CD14-positive monocyte (primary cell): ENCODE results near the gene NKX1-2. TPM values are rescaled to one million over a fixed set of nuclear protein-coding genes. Genes with fewer than 3 reads are reported as not detected.
A peak's percentile ranks its signal among the peaks of the same experiment; 100 is the strongest.

Source experiments
- DNase-seq, 3 donors: peaks; one replicate each; pipeline ENCODE4 v3.0.0-alpha.2; 2011 to 2022
- H2AFZ ChIP-seq: 2 replicates; pipeline ENCODE4 v1.6.0; 2012; ENCODE audit warnings: mild to moderate bottlenecking, low read depth, low read length, inconsistent platforms; ENCODE audit not compliant: insufficient read depth, poor library complexity, severe bottlenecking
- H3K27ac ChIP-seq, 2 donors: 1 replicate in 1 of 2; 2 replicates in 1 of 2; pipeline ENCODE4 v1.5.1; 2012 to 2013; ENCODE audit warnings: low read length in 2 of 2, control low read depth in 1 of 2, inconsistent platforms in 1 of 2, low read depth in 1 of 2, mild to moderate bottlenecking in 1 of 2
- H3K27me3 ChIP-seq, 2 donors: one replicate each; pipeline versions ENCODE4 v1.6.0 to v1.6.1; 2011 to 2013; ENCODE audit warnings: low read length in 2 of 2; ENCODE audit not compliant: control insufficient read depth in 2 of 2, insufficient read depth in 2 of 2
- H3K36me3 ChIP-seq, 2 donors: replicated peaks in 1 of 2; 1 replicate in 1 of 2; 2 replicates in 1 of 2; pipeline versions ENCODE4 v1.5.1 to v1.6.1; 2012 to 2013; ENCODE audit warnings: low read length in 2 of 2, control low read depth in 1 of 2, inconsistent platforms in 1 of 2, mild to moderate bottlenecking in 1 of 2; ENCODE audit not compliant: insufficient read depth in 2 of 2, control insufficient read depth in 1 of 2
- H3K4me1 ChIP-seq, 2 donors: 1 replicate in 1 of 2; 2 replicates in 1 of 2; pipeline versions ENCODE4 v1.5.1 to v1.6.1; 2012 to 2013; ENCODE audit warnings: low read length in 2 of 2, control low read depth in 1 of 2, inconsistent platforms in 1 of 2, mild to moderate bottlenecking in 1 of 2, moderate library complexity in 1 of 2; ENCODE audit not compliant: insufficient read depth in 2 of 2, control insufficient read depth in 1 of 2
- H3K4me2 ChIP-seq: replicated peaks from 2 replicates; pipeline ENCODE3; 2012; ENCODE audit warnings: low read length, moderate library complexity, mild to moderate bottlenecking; ENCODE audit not compliant: poor library complexity, severe bottlenecking; ENCODE audit errors: extremely low read depth
- H3K4me3 ChIP-seq, 3 experiments: fragments of 200-600 bp in 1 of 3; sonication (generic) in 1 of 3; replicated peaks in 1 of 3; 1 replicate in 2 of 3; 2 replicates in 1 of 3; pipeline ENCODE4 v1.5.1; 2011 to 2013; ENCODE audit warnings: low read length in 3 of 3, mild to moderate bottlenecking in 3 of 3, control low read depth in 2 of 3, low read depth in 2 of 3, inconsistent platforms in 1 of 3, moderate library complexity in 1 of 3
- H3K79me2 ChIP-seq: 2 replicates; pipeline ENCODE4 v1.6.0; 2012; ENCODE audit warnings: mild to moderate bottlenecking, control low read depth, inconsistent platforms, low read length, moderate library complexity; ENCODE audit not compliant: insufficient read depth
- H3K9ac ChIP-seq: 2 replicates; pipeline ENCODE4 v1.6.0; 2017; ENCODE audit warnings: low read length, mild to moderate bottlenecking; ENCODE audit not compliant: insufficient read depth, poor library complexity, severe bottlenecking
- H3K9me3 ChIP-seq, 2 donors: replicated peaks in 1 of 2; 1 replicate in 1 of 2; 2 replicates in 1 of 2; pipeline versions ENCODE4 v1.5.1 to v1.6.1; 2012 to 2013; ENCODE audit warnings: low read length in 2 of 2, control low read depth in 1 of 2; ENCODE audit not compliant: control insufficient read depth in 1 of 2, insufficient read depth in 1 of 2
- H4K20me1 ChIP-seq: 2 replicates; pipeline ENCODE4 v1.6.0; 2012; ENCODE audit warnings: mild to moderate bottlenecking, low read length, control low read depth, moderate library complexity; ENCODE audit not compliant: insufficient read depth
- H3K27ac Mint-ChIP-seq, 7 donors: one replicate each; pipeline ENCODE4 v1.8.0; 2020; ENCODE audit warnings: mild to moderate bottlenecking in 7 of 7, mixed read lengths in 7 of 7, moderate library complexity in 6 of 7, inconsistent platforms in 2 of 7
- H3K27me3 Mint-ChIP-seq, 3 donors: one replicate each; pipeline ENCODE4 v1.8.0; 2021 to 2022; ENCODE audit warnings: low read depth in 3 of 3, mild to moderate bottlenecking in 3 of 3, mixed read lengths in 3 of 3, moderate library complexity in 3 of 3, inconsistent platforms in 1 of 3
- H3K36me3 Mint-ChIP-seq, 2 donors: one replicate each; pipeline ENCODE4 v1.8.0; 2020; ENCODE audit warnings: mixed read lengths in 2 of 2, inconsistent platforms in 1 of 2, mild to moderate bottlenecking in 1 of 2
- H3K4me1 Mint-ChIP-seq: one replicate; pipeline ENCODE4 v1.8.0; 2020; ENCODE audit warnings: mild to moderate bottlenecking, mixed read lengths
- H3K4me3 Mint-ChIP-seq, 2 donors: one replicate each; pipeline ENCODE4 v1.8.0; 2020; ENCODE audit warnings: mild to moderate bottlenecking in 2 of 2, mixed read lengths in 2 of 2, moderate library complexity in 1 of 2
- H3K9me3 Mint-ChIP-seq, 7 donors: one replicate each; pipeline ENCODE4 v1.8.0; 2020 to 2022; ENCODE audit warnings: mixed read lengths in 7 of 7, mild to moderate bottlenecking in 6 of 7, moderate library complexity in 6 of 7, inconsistent platforms in 2 of 7
- CTCF ChIP-seq: fragments of 200-600 bp; IDR thresholded peaks from one replicate; pipeline ENCODE4 v1.8.0; 2022; ENCODE audit warnings: antibody characterized with exemption, mild to moderate bottlenecking
- WGBS: methylation state at CpG from one replicate; pipeline ENCODE4 v1.1.5; 2013; ENCODE audit warnings: missing lambda C conversion rate; ENCODE audit not compliant: insufficient coverage; 5-methylcytosine and 5-hydroxymethylcytosine counted together
- intact Hi-C, 2 donors: fragments of 100-400 bp; cut with micrococcal nuclease; formaldehyde crosslinking; loops; one replicate each; pipeline versions ENCODE4 v1.15.0 to v1.15.1; 2023
- polyA plus RNA-seq, 3 donors: library from polyadenylated mRNA; depleted of rRNA in 1 of 3; unstranded in 2 of 3; stranded (reverse) in 1 of 3; fragments of 300-500 nt in 2 of 3; fragments of >200 nt in 1 of 3; fragmentation: Illumina TruSeq in 2 of 3; gene quantifications; 1 replicate in 2 of 3; 2 replicates in 1 of 3; pipeline ENCODE4 v1.2.3, GENCODE V29; 2012 to 2021

The NKX1-2 gene
- polyA plus RNA-seq, 3 donors: not detected

- Mint-ChIP-seq H3K4me1 (no peaks in the 10 kb centered on the region), H3K36me3 (peaks cover 2 to 4% of the 10 kb centered on the region in 2 donors), H3K27me3 (peaks cover 0 to 2% (median 0%) of the 10 kb centered on the region in 3 donors), H3K4me3 (no peak overlapping the region), H3K9me3 (no peaks in the 10 kb centered on the region), H3K27ac (peak overlapping the region in 1 of 7 donors; percentile 15)
- Histone ChIP-seq H3K27ac (no peak overlapping the region), H3K4me2 (no peak overlapping the region), H2AFZ (no peak overlapping the region), H3K9ac (no peak overlapping the region), H3K79me2 (no peaks in the 10 kb centered on the region), H3K9me3 (no peaks in the 10 kb centered on the region), H3K27me3 (no peaks in the 10 kb centered on the region), H3K36me3 (no peaks in the 10 kb centered on the region), H4K20me1 (no peaks in the 10 kb centered on the region), H3K4me3 (no peak overlapping the region), H3K4me1 (no peaks in the 10 kb centered on the region)
- WGBS: 97% methylated on average over 18 of the region's 23 CpGs
- no peak for DNase-seq
- no peak for TF ChIP-seq CTCF
- intact Hi-C loops: no loop called here
These were observed 26.3 kb upstream of the NKX1-2 start for GRCh38 chr10:124476043-124476725.

- no peak for TF ChIP-seq CTCF
- no peaks in the 10 kb centered on the region for H3K9me3 Mint-ChIP-seq
- H3K36me3 ChIP-seq: no peaks in the 10 kb centered on the region
- WGBS: 89% methylated on average over 5 of the region's 9 CpGs
- DNase-seq: no peak
- H3K27me3 ChIP-seq: no peaks in the 10 kb centered on the region
- no peak overlapping the region for H3K9ac ChIP-seq
- H2AFZ ChIP-seq: no peak overlapping the region
- H3K4me2 ChIP-seq: no peak overlapping the region
- H3K9me3 ChIP-seq: no peaks in the 10 kb centered on the region
- peaks cover 4% of the 10 kb centered on the region for H4K20me1 ChIP-seq
- H3K27ac ChIP-seq: no peak overlapping the region
- peaks cover 0 to 2% (median 0%) of the 10 kb centered on the region in 3 donors for H3K27me3 Mint-ChIP-seq
- peaks cover 4 to 6% of the 10 kb centered on the region in 2 donors for H3K36me3 Mint-ChIP-seq
- no peak overlapping the region for H3K4me3 Mint-ChIP-seq
- no peak overlapping the region for H3K4me3 ChIP-seq
- H3K4me1 Mint-ChIP-seq: no peaks in the 10 kb centered on the region
- H3K4me1 ChIP-seq: no peaks in the 10 kb centered on the region
- H3K27ac Mint-ChIP-seq: no peak overlapping the region
- no peaks in the 10 kb centered on the region for H3K79me2 ChIP-seq
- intact Hi-C loops: no loop called here
These were observed 24.8 kb upstream of the NKX1-2 start for GRCh38 chr10:124474514-124475070.
